Tibial nerve (tissue), 4 donors: ENCODE data around the gene GALNT14.

Source experiments
- EP300 ChIP-seq, 2 donors: sonication (generic); formaldehyde crosslinking; IDR thresholded peaks; one replicate each; pipeline ENCODE4 v1.6.1; 2017; ENCODE audit warnings: antibody characterized with exemption in 2 of 2, mild to moderate bottlenecking in 1 of 2
- POLR2A ChIP-seq, 2 donors: fragments of 450-650 bp; IDR thresholded peaks; one replicate each; pipeline ENCODE4 v1.6.1; 2017; ENCODE audit warnings: antibody characterized with exemption in 2 of 2, mild to moderate bottlenecking in 2 of 2, moderate library complexity in 2 of 2
- TF ChIP-seq, protein P1 (sequence below), 5 experiments: fragments of 200-600 bp in 3 of 5; fragments of 450-650 bp in 2 of 5; sonication (generic) in 3 of 5; IDR thresholded peaks; one replicate each; pipeline ENCODE4 v1.5.1; 2016 to 2019; ENCODE audit warnings: antibody characterized with exemption in 5 of 5, mild to moderate bottlenecking in 3 of 5, moderate library complexity in 2 of 5

DNA sequence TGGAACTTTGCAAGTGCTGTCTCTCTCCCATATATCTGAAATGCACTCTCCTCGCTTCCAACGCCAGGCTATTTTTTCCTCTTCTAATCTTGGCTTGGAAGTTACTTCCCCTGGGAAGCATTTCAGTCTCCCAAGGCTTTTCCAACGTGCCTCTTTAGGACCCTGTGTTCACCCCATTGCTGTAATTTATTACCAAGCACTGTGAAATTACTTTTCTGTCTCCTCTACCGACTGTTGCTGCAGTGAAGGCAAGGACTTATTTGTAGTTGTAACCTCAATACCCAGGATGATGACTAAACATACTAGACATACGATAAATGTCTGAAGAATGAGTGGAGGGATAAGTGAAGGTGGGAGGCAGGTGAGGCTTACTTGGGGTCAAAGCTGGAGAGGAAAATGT is 163.7 kb downstream of the GALNT14 start:
- TF ChIP-seq, protein P1, sequence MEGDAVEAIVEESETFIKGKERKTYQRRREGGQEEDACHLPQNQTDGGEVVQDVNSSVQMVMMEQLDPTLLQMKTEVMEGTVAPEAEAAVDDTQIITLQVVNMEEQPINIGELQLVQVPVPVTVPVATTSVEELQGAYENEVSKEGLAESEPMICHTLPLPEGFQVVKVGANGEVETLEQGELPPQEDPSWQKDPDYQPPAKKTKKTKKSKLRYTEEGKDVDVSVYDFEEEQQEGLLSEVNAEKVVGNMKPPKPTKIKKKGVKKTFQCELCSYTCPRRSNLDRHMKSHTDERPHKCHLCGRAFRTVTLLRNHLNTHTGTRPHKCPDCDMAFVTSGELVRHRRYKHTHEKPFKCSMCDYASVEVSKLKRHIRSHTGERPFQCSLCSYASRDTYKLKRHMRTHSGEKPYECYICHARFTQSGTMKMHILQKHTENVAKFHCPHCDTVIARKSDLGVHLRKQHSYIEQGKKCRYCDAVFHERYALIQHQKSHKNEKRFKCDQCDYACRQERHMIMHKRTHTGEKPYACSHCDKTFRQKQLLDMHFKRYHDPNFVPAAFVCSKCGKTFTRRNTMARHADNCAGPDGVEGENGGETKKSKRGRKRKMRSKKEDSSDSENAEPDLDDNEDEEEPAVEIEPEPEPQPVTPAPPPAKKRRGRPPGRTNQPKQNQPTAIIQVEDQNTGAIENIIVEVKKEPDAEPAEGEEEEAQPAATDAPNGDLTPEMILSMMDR (IDR thresholded peaks at IDR 0.05), result no peak
- TF ChIP-seq POLR2A (IDR thresholded peaks at IDR 0.05) (no peak), EP300 (IDR thresholded peaks at IDR 0.05) (no peak)
